Gastrocnemius medialis (tissue), 4 donors: ENCODE results near the gene TNFSF4. TPM values are rescaled to one million over a fixed set of nuclear protein-coding genes. Genes with fewer than 3 reads are reported as not detected.
"Not testable (repeated sequence)": the region's sequence is repeated elsewhere in the genome, so short reads cannot be mapped to it uniquely, and the experiment has no call there.

Experiments used
- ATAC-seq, 2 donors: fragments of 150-250 bp; one replicate each; pipeline ENCODE4 v1.9.1; 2016
- DNase-seq, 2 donors: peaks; one replicate each; pipeline ENCODE4 v3.0.0-alpha.2; 2019
- H3K27ac ChIP-seq, 4 donors: fragments of 200-600 bp; sonication (generic); 1 replicate in 1 of 4; 2 replicates in 3 of 4; pipeline ENCODE4 v1.5.1; 2016 to 2018; ENCODE audit warnings: mild to moderate bottlenecking in 2 of 4, moderate library complexity in 1 of 4
- H3K27me3 ChIP-seq, 3 donors: fragments of 200-600 bp; sonication (generic) in 2 of 3; 1 replicate in 1 of 3; 2 replicates in 2 of 3; pipeline versions ENCODE4 v1.5.1 to v1.6.0; 2016 to 2019; ENCODE audit warnings: mild to moderate bottlenecking in 1 of 3, moderate library complexity in 1 of 3
- H3K36me3 ChIP-seq, 2 donors: fragments of 200-600 bp; sonication (generic) in 1 of 2; one replicate each; pipeline ENCODE4 v1.5.1; 2017 to 2018
- H3K4me1 ChIP-seq, 2 donors: fragments of 200-600 bp; sonication (generic) in 1 of 2; one replicate each; pipeline ENCODE4 v1.5.1; 2016 to 2017; ENCODE audit warnings: mild to moderate bottlenecking in 2 of 2
- H3K4me3 ChIP-seq, 4 donors: fragments of 200-600 bp; sonication (generic) in 3 of 4; 1 replicate in 1 of 4; 2 replicates in 3 of 4; pipeline ENCODE4 v1.5.1; 2016 to 2019; ENCODE audit warnings: mild to moderate bottlenecking in 2 of 4
- H3K9me3 ChIP-seq, 3 donors: fragments of 200-600 bp; sonication (generic) in 2 of 3; 1 replicate in 1 of 3; 2 replicates in 2 of 3; pipeline ENCODE4 v1.5.1; 2016 to 2019
- CTCF ChIP-seq, 5 experiments: fragments of 450-650 bp in 3 of 5; fragments of 200-600 bp in 2 of 5; sonication (generic) in 2 of 5; IDR thresholded peaks in 4 of 5; conservative IDR thresholded peaks in 1 of 5; 1 replicate in 4 of 5; 2 replicates in 1 of 5; pipeline ENCODE4 v1.5.1; 2016 to 2019; ENCODE audit warnings: antibody characterized with exemption in 5 of 5, mild to moderate bottlenecking in 3 of 5, moderate library complexity in 3 of 5
- POLR2A ChIP-seq, 2 donors: fragments of 450-650 bp; IDR thresholded peaks; one replicate each; pipeline ENCODE4 v1.6.1; 2017; ENCODE audit warnings: antibody characterized with exemption in 2 of 2, mild to moderate bottlenecking in 2 of 2, moderate library complexity in 2 of 2
- in situ Hi-C, 4 donors: fragments of 200-750 bp; cut with MboI; loops; one replicate each; pipeline versions ENCODE4 v1.15.0 to v1.8.0; 2017; ENCODE audit warnings: low sequenced_read_pairs in 4 of 4
- intact Hi-C: fragments of 100-400 bp; cut with DNase I; formaldehyde crosslinking; loops from one replicate; pipeline ENCODE4 v1.15.1; 2023; ENCODE audit warnings: low total_unique reads
- total RNA-seq, 4 donors: library from RNA; depleted of rRNA; stranded (reverse); fragments of >200 nt; gene quantifications; one replicate each; pipeline versions ENCODE4 v1.1.0 to v1.2.3, GENCODE V29; 2016

TNFSF4 gene
- total RNA-seq, 4 donors from 2014 or later = 0.16 to 0.25 (median 0.23) TPM; not detected in 1

- intact Hi-C loops (no loop called here), in situ Hi-C loops (no loop called here)
- H3K36me3 ChIP-seq = no peaks in the 10 kb centered on the region
- H3K4me3 ChIP-seq = no peak overlapping the region
- no peak overlapping the region for H3K27ac ChIP-seq
- H3K27me3 ChIP-seq = no peaks in the 10 kb centered on the region
- no peak for TF ChIP-seq CTCF (IDR thresholded peaks at IDR 0.05 in 4 of 5, conservative IDR thresholded peaks at IDR 0.05 in 1 of 5)
- ATAC-seq (no peak), DNase-seq (no peak)
- no peaks in the 10 kb centered on the region for H3K4me1 ChIP-seq
- no peaks in the 10 kb centered on the region for H3K9me3 ChIP-seq
Observed at GRCh38 chr1:173240609-173241008, 33.5 kb upstream of the TNFSF4 start.

DNA sequence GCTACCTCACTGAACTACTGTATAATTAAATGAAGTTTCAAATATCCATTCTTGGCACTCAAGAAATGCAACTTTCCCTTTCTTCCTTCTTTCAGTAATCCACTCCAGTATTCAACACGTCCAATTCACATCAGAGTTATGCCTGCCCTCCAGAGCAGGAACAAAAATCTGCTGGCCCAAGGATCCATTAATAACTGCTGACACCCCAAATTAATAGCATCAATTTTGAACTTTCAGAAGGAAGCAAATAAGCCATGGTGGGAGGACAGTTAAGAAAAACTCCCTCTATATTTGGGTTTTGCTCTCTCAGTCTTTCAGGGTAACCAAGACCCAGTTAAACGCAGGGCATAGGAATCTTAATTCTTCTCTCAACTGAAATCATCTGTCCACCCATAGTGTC is 31.9 kb upstream of the TNFSF4 start:
- DNase-seq (no peak), ATAC-seq (no peak)
- H3K27ac ChIP-seq = no peak overlapping the region
- no peak overlapping the region for H3K4me3 ChIP-seq
- H3K9me3 ChIP-seq = no peaks in the 10 kb centered on the region
- TF ChIP-seq POLR2A (IDR thresholded peaks at IDR 0.05) = no peak
- TF ChIP-seq CTCF (IDR thresholded peaks at IDR 0.05 in 4 of 5, conservative IDR thresholded peaks at IDR 0.05 in 1 of 5) = no peak
- H3K27me3 ChIP-seq = no peaks in the 10 kb centered on the region
- in situ Hi-C loops = no loop called here
- no peaks in the 10 kb centered on the region for H3K4me1 ChIP-seq
- H3K36me3 ChIP-seq = no peaks in the 10 kb centered on the region
- intact Hi-C loops = no loop called here

DNA sequence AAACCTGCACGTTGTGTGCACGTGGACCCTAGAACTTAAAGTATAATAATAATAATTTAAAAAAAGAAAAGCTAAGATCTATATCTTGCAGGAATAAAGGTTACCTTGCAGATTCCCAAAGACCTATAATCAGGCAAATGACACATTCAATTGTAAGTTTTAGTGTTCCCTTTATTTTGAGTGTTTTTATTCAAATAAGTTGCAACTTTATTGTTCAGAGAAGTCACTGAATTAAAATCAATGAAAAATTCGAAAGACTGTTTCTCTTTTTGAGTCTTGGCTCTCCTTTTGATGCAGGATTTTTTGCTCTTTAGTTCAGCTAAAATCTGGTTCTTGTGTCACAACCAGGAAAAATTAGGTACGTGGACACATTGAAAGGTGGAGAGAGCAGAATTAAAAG is 27.8 kb upstream of the TNFSF4 start:
- H3K27ac ChIP-seq = no peak overlapping the region
- no peak for DNase-seq
- in situ Hi-C loops = no loop called here
- TF ChIP-seq POLR2A (IDR thresholded peaks at IDR 0.05) = no peak
- no peak for TF ChIP-seq CTCF (IDR thresholded peaks at IDR 0.05 in 4 of 5, conservative IDR thresholded peaks at IDR 0.05 in 1 of 5)
- H3K4me3 ChIP-seq = no peak overlapping the region
- H3K9me3 ChIP-seq = no peaks in the 10 kb centered on the region
- H3K27me3 ChIP-seq = no peaks in the 10 kb centered on the region
- ATAC-seq = no peak
- no peaks in the 10 kb centered on the region for H3K36me3 ChIP-seq
- intact Hi-C loops = no loop called here
- no peaks in the 10 kb centered on the region for H3K4me1 ChIP-seq

DNA sequence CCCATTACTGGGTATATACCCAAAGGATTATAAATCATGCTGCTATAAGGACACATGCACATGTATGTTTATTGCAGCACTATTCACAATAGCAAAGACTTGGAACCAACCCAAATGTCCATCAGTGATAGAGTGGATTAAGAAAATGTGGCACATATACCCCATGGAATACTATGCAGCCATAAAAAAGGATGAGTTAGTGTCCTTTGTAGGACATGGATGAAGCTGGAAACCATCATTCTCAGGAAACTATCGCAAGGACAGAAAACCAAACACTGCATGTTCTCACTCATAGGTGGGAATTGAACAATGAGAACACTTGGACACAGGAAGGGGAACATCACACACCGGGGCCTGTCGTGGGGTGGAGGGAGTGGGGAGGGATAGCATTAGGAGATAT is 27.3 kb upstream of the TNFSF4 start:
- H3K27me3 ChIP-seq, H3K9me3 ChIP-seq, H3K4me1 ChIP-seq, in situ Hi-C loops, H3K36me3 ChIP-seq, ATAC-seq, H3K4me3 ChIP-seq, DNase-seq, H3K27ac ChIP-seq, intact Hi-C loops: not testable (repeated sequence)

DNA sequence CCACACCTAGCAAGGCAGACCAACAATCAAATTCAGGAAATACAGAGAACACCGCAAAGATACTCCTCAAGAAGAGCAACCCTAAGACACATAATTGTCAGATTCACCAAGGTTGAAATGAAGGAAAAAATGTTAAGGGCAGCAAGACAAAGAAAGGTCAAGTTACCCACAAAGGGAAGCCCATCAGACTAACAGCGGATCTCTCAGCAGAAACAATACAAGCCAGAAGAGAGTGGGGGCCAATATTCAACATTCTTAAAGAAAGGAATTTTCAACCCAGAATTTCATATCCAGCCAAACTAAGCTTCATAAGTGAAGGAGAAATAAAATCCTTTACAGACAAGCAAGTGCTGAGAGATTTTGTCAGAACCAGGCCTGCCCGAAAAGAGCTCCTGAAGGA is 21.9 kb upstream of the TNFSF4 start:
- H3K27me3 ChIP-seq, DNase-seq, H3K4me1 ChIP-seq, intact Hi-C loops, in situ Hi-C loops, H3K36me3 ChIP-seq, H3K9me3 ChIP-seq, H3K4me3 ChIP-seq, H3K27ac ChIP-seq, ATAC-seq: not testable (repeated sequence)

- no peaks in the 10 kb centered on the region for H3K27me3 ChIP-seq
- TF ChIP-seq CTCF (IDR thresholded peaks at IDR 0.05 in 4 of 5, conservative IDR thresholded peaks at IDR 0.05 in 1 of 5) = no peak
- no peaks in the 10 kb centered on the region for H3K9me3 ChIP-seq
- H3K4me1 ChIP-seq = no peaks in the 10 kb centered on the region
- no peak for DNase-seq
- H3K27ac ChIP-seq = no peak overlapping the region
- no peak overlapping the region for H3K4me3 ChIP-seq
- no peaks in the 10 kb centered on the region for H3K36me3 ChIP-seq
- no peak for ATAC-seq
- in situ Hi-C loops = loop anchor here in 2 of 4 donors (25.0 kb wide), 2 partner anchors 413 to 488 kb away; no protein-coding TSS in a partner anchor
- intact Hi-C loops = no loop called here
Observed at GRCh38 chr1:173224949-173225348, 17.8 kb upstream of the TNFSF4 start.
